HG03159 (cell line): Measurements from ENCODE around the gene CEP85L.
A peak's percentile ranks its signal among the peaks of the same experiment; 100 is the strongest.

Experiments used
- ATAC-seq: cut with Tn5 transposase; IDR thresholded peaks from one replicate; pipeline ENCODE4 v1.9.1; 2021; ENCODE audit warnings: mild to moderate bottlenecking, moderate library complexity; ENCODE audit not compliant: unreplicated experiment

CEP85L gene

DNA sequence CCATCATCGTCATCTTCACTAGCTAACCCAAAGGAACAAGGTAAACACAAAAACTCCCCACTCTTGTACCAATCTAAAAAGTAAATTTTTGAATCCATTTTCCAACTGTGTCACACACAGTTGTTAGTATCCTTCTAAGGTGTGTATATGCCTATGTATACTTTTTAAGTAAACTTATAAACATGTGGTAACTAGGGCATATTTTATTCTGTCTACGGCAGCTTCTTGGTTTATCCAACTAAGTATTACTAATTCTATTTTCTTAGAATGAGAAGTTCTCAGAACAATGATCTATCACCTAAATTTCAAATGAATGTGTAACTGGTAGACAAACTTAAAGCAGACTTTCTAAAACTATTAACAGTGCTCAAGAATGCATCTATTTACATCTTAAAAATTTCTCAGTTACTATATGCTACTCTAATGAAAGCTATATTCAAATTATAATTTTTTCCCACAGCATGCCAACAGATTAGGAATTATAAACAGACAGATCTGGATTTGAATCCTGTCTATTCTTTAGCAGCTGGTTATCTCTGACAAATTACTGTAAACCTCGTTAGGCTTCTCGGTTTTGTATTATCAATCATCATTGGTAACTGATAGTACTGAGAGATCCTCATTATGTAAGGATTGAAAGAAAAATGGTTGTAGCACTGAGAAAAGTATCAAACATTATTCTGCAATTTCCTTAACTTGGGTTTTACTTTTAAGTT lies 105.1 kb downstream of the CEP85L start:
- ATAC-seq: no peak

DNA sequence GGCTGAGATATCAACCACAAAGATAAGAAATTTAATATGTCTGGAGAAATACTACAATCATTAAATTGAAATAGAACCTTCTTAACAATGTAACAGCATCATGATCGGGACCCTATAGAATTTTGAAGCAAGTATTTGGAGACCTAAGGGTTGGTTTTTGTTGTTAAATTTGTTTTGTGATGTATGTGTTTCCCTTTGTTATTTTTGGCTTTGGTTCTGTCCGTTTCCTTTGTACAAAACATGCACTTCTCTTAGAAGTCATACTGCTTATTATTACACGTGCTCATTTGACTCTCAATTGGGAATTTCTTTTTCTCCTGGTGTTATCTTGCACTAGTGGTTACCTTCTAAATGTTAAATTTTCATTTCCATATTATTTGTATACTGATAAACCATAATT lies 107.3 kb downstream of the CEP85L start:
- no peak for ATAC-seq

- ATAC-seq: no peak
Observed at GRCh38 chr6:118542184-118542952, 109.0 kb downstream of the CEP85L start.

- ATAC-seq: no peak
Observed at GRCh38 chr6:118537574-118537973, 113.8 kb downstream of the CEP85L start.

- no peak for ATAC-seq
Observed at GRCh38 chr6:118536478-118536877, 114.9 kb downstream of the CEP85L start.

DNA sequence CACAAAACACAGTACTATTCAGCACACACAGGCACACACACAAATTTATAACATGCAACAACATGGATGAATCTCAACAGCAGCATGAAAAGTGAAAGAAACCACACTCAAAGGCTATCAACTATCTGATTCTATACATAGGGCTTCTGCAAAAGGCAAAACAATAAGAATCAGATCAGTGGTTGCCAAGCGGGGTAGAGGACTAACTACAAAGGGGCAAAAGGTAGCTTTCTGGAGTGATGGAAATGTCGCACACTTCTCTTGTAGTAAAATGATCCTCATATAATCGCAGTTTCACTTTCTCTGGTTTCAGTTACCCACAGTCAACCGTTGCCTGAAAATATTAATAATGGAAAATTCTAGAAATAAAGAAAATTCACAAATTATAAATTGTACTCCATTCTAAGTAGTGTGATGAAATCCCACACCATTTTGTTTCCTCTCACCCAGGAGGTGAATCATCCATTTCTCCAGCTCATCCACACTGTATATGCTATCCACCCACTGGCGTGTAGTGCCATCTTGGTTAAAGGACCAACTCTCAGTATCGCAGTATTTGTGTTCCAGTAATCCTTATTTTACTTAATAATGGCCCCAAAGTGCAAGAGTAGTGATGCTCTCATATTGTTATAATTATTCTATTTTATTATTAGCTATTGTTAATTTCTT lies 116.1 kb downstream of the CEP85L start:
- no peak for ATAC-seq

DNA sequence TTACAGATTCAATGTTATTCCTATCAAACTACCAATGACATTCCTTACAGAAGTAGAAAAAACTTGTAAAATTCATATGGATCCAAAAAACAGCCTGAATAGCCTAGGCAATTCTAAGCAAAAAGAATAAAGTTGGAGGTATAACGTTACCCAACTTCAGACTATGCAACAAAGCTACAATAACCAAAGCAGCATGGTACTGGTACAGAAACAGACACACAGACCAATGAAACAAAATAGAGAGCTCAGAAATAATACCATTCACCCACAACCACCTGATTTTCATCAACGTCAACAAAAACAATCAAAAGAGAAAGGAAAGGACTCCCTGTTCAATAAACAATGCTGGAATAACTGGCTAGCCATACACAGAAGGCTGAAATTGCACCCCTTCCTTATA lies 120.4 kb downstream of the CEP85L start:
- ATAC-seq: no peak

DNA sequence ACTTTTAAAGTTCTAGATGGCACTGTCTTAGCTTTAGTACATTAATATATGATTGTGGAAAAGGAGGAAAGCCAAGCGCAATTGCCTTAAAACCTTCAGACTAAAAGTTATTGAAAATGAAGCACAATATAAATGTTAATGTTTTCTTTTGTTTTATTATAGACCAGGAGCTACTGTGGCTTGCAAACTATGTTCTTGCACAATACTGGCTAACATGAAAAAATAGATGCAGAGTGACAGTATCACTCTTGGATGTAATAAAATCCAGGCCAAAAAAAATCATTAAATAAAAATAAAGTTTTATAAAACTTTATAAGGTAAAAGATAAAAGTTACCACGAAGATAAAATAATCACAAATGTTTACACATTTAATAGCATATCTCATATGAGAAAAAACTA lies 121.6 kb downstream of the CEP85L start:
- no peak for ATAC-seq

DNA sequence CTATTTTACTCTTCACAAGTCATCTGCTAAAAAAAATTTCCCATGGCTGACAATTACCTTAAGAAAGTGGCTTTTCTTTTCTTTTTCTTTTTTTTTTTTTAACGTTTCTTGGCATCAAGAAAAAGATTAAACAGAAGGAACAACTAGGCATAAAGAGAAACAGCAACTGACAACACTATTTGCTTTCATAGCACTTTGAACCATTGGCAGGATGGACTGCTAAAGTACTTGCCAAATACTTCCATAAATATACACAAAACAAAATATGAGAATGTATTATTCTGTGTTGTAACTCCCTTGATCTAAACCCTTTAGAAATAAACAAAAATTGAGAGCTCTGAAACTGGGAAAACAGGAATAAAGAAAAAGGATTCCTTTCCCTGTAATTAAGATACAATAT lies 123.3 kb downstream of the CEP85L start:
- ATAC-seq: no peak

GRCh38 chr6:118525913-118526780 lies 125.2 kb downstream of the CEP85L start:
- ATAC-seq: no peak

- ATAC-seq: no peak
Observed at GRCh38 chr6:118524686-118525085, 126.7 kb downstream of the CEP85L start.

GRCh38 chr6:118523216-118523615 lies 128.2 kb downstream of the CEP85L start:
- ATAC-seq: peak; percentile 58

DNA sequence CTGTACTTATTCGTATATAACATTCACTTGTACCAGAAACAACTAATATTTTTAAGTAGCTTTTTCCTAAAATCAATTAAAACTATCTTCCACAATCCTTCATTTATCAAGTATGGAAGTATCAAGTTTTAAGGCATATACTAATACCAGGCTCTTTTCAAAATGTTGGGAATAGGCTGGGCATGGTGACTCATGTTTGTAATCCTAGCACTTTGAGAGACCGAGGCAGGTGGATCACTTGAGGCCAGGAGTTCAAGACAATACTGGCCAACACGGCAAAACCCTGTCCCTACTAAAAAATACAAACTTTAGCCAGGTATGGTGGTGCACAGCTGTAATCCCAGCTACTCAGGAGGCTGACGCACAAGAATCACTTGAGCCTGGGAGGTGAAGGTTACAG lies 129.0 kb downstream of the CEP85L start:
- no peak for ATAC-seq

DNA sequence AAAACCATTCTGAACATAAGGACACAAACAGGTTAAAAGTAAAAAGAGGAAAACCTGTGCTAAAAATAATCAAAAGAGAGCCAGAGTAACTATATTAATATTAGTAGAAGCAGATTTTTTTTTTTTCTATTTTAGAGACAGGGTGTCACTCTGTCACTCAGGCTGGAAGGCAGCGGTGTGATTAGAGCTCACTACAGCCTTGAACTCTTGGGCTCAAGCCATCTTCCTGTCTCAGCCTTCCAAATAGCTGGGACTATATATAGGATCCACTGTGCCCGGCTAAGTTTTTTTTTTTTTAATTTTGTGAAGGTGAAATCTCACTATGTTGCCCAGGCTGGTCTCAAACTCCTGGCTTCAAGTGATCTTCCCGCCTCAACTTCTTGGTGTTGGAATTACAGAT lies 136.7 kb downstream of the CEP85L start:
- ATAC-seq: no peak

DNA sequence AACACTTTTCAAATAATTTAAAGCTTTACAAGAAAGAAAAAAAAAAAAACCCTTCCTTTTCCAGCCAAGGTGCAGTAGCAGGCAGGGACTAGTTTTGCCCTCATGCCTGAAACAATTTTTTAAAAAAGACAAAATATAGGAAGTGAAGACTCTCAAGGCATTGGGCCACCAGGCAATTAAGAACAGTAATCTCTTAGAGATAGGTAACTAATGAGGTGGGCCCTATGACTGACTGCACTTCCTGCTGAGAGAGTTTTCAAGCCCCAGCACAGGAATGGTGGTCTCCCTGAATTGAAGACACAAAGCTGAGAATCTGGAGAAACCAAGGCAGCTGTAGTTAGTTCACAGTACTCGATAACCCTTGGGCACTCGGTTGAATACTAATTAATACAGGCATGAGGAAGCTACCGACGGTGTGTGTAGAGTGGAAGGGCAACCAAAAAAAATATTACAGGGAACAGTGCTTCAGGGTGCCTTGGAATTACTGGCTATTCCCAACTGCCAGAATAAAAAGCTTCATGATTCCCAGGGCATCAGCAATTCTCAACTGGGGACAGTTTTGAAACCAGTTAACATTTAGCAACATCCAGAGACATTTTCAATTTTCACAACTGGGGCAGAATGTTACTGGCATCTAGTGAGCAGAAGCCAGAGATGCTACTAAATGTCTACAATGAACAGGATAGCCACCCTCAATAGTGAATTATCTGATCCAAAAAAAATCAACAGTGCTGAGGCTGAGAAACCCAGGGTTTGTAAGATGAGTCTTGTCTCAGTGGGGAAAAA lies 139.3 kb downstream of the CEP85L start:
- no peak for ATAC-seq

DNA sequence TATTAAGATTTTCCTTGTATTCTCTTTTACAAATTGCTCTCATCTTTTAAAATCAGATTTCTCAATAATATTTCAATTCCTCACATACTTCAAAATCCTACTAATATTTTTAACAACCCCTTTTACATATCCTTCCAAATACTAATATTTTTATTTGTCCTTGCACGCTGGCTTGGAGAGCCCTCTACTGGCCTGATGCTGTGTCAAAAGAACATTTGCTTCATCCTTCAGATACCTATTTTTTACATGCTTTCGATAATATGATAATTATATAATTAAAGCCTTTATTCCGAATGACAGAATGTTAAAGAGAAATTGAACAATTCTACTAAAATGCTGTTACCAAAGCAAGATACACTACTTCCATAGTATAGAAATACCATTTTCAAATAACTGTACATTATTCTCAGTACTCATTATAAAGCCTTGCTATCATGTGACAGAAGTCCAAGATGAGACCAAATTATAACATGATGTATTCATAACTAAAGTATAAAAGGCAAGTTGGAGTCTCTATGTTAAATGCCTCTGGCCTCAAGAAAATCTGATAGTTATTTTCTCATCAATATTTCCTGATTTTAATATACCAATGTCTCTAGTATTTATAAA lies 142.3 kb downstream of the CEP85L start:
- no peak for ATAC-seq

GRCh38 chr6:118507636-118508035 lies 143.8 kb downstream of the CEP85L start:
- ATAC-seq: no peak

- no peak for ATAC-seq
Observed at GRCh38 chr6:118506071-118506638, 145.2 kb downstream of the CEP85L start.

GRCh38 chr6:118505656-118506055 lies 145.7 kb downstream of the CEP85L start:
- no peak for ATAC-seq
